HL-60 (cell line): ENCODE results near the gene RTP2.

ENCODE experiments used
- GABPA ChIP-seq: IDR thresholded peaks from 2 replicates; pipeline ENCODE4 v1.6.1; 2012; ENCODE audit warnings: low read depth
- POLR2AphosphoS5 ChIP-seq: IDR thresholded peaks from 2 replicates; pipeline ENCODE4 v1.6.1; 2012; ENCODE audit warnings: low read depth
- TF ChIP-seq, protein P1 (sequence below): IDR thresholded peaks from one replicate; pipeline ENCODE4 v1.5.1; 2011; ENCODE audit warnings: low read length, control low read depth, inconsistent platforms; ENCODE audit not compliant: insufficient read depth

DNA sequence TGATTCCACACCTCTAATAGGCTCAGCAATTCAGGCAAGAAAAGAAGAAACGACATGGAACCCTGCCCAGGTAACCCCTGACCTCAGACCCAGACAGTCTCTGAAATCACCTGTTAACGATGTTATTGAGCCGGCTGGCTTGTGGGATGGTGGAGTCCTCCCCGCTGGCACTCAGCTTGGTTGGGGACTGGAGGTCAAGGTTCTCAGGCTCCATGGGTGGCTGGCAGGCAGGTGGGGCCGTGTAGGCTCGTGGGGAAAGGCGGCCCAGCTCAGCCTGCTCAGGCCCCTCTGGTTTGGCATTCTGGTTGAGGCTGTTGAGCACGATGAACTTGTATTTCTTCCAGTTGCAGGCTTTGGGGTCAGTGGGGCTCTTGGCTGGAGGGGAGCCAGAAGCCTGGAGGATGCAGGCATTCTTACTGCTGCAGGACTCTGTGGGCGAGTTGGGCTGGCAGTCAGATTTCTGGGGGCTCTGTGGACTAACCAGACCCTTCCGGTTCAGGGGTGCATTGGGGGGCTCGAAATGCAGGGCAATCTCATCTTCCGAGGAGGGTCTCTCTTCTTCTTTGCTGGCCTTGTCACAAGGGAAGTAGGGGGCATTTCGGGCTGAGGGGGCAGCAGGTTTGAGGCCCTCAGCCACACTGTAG lies 26.7 kb upstream of the RTP2 start:
- TF ChIP-seq, protein P1, sequence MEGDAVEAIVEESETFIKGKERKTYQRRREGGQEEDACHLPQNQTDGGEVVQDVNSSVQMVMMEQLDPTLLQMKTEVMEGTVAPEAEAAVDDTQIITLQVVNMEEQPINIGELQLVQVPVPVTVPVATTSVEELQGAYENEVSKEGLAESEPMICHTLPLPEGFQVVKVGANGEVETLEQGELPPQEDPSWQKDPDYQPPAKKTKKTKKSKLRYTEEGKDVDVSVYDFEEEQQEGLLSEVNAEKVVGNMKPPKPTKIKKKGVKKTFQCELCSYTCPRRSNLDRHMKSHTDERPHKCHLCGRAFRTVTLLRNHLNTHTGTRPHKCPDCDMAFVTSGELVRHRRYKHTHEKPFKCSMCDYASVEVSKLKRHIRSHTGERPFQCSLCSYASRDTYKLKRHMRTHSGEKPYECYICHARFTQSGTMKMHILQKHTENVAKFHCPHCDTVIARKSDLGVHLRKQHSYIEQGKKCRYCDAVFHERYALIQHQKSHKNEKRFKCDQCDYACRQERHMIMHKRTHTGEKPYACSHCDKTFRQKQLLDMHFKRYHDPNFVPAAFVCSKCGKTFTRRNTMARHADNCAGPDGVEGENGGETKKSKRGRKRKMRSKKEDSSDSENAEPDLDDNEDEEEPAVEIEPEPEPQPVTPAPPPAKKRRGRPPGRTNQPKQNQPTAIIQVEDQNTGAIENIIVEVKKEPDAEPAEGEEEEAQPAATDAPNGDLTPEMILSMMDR = no peak
- TF ChIP-seq GABPA (no peak), POLR2AphosphoS5 (no peak)
